ENCODE data around the gene DISP2. TPM values are rescaled to one million over a fixed set of nuclear protein-coding genes. Genes with fewer than 3 reads are reported as not detected.

The DISP2 gene
- total and polyA plus RNA-seq, 2 of the 8 experiments (the other 6 are each of a cell fraction or from before 2014, with no cell fraction given) = 0.45 to 1.2 TPM

DNA sequence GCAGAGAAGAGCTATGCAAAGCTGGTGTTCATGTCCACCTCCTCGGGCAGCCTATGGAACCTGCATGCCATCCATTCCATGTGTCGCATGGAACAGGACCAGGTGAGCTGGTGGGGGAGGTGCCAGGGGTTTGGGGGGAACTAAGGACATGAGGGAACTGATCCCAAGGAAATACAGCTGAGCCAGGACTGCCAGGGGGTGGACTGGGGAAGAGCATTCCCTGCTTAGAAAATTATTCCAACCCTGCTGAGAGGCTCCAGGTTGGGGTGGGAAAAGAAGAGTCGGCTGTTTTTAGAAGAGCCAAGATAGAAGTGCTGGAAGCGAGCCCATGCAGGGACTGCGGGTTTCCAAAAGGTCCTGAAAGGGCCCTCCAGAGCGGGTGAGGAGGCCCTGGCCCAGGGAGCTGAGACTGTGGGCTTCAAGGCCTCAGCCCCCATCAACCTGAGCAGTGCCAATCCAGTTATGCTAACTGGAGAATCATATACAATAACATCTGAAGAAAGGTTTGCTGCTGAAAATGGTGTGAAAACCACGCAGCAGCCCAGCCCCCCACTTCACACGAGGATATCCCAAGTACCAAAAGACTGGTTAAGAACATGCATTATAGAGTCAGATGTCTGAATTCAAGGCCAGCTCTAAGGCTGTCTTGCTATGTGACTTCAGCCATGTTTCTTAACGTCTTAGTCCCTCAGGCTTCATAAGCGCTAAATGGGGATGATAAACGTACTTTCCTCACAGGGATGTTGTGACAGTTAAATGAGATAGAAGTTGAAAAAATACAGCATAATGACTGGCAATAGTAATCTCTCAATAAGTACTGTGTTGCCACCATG, 7.8 kb downstream of the DISP2 start (continued):
- TF ChIP-seq CHD7 (IDR thresholded peaks at IDR 0.05; ENCODE audit: insufficient replicate concordance, low read length) (no peak), BCL11A (IDR thresholded peaks at IDR 0.05; ENCODE audit: low read depth in 2 of 2, low read length in 2 of 2) (no peak), CBX8 (IDR thresholded peaks at IDR 0.05; ENCODE audit: borderline replicate concordance, low read depth, low read length) (no peak), MAFK (IDR thresholded peaks at IDR 0.05; ENCODE audit: low read depth, low read length) (no peak), USF2 (IDR thresholded peaks at IDR 0.05; ENCODE audit: low read length) (no peak), CREB1 (IDR thresholded peaks at IDR 0.05) (no peak), EP300 (IDR thresholded peaks at IDR 0.05; ENCODE audit: borderline replicate concordance in 1 of 2, low read depth in 2 of 2, low read length in 2 of 2) (no peak), SIX5 (IDR thresholded peaks at IDR 0.05; ENCODE audit: low read depth, low read length) (no peak), FOSL1 (IDR thresholded peaks at IDR 0.05; ENCODE audit: insufficient read depth, low read depth, low read length) (no peak)

Data from H1 (cell line).